ENCODE results near the gene IFT43. TPM values are rescaled to one million over a fixed set of nuclear protein-coding genes. Genes with fewer than 3 reads are reported as not detected.

The IFT43 gene
- total and polyA plus RNA-seq, 2 donors: 27.5 to 47.2 TPM

GRCh38 chr14:76088326-76088725, 102.8 kb downstream of the IFT43 start:
- H3K4me1 ChIP-seq (ENCODE audit: control insufficient read depth in 2 of 2, insufficient read depth in 2 of 2, low read length in 2 of 2): no peaks in the 10 kb centered on the region
- 91% methylated on average over 8 of the region's 8 CpGs for WGBS
- H3K27me3 ChIP-seq (ENCODE audit: control insufficient read depth in 2 of 2, insufficient read depth in 1 of 2, low read length in 1 of 2): no peaks in the 10 kb centered on the region
- H3K9me3 ChIP-seq (ENCODE audit: control insufficient read depth in 2 of 2, insufficient read depth in 1 of 2, low read length in 1 of 2): no peaks in the 10 kb centered on the region
- DNase-seq (ENCODE audit: low read depth in 6 of 9, low spot score in 9 of 9): no peak
- peaks cover 0 to under 1% of the 10 kb centered on the region in 2 donors for H3K36me3 ChIP-seq (ENCODE audit: control insufficient read depth in 2 of 2, insufficient read depth in 2 of 2, low read length in 1 of 2)
- no peak overlapping the region for H3K4me3 ChIP-seq (ENCODE audit: low read length in 2 of 2)
- H3K27ac ChIP-seq (ENCODE audit: low read depth in 1 of 2, low read length in 1 of 2): no peak overlapping the region

- peak in 1 of 9 donors; percentile 1 for DNase-seq (ENCODE audit: low read depth in 6 of 9, low spot score in 9 of 9)
- H3K9me3 ChIP-seq (ENCODE audit: control insufficient read depth in 2 of 2, insufficient read depth in 1 of 2, low read length in 1 of 2): no peaks in the 10 kb centered on the region
- H3K4me3 ChIP-seq (ENCODE audit: low read length in 2 of 2): no peak overlapping the region
- no peak overlapping the region for H3K27ac ChIP-seq (ENCODE audit: low read depth in 1 of 2, low read length in 1 of 2)
- H3K4me1 ChIP-seq (ENCODE audit: control insufficient read depth in 2 of 2, insufficient read depth in 2 of 2, low read length in 2 of 2): no peaks in the 10 kb centered on the region
- WGBS: 82% methylated on average over 16 of the region's 16 CpGs
- no peaks in the 10 kb centered on the region for H3K27me3 ChIP-seq (ENCODE audit: control insufficient read depth in 2 of 2, insufficient read depth in 1 of 2, low read length in 1 of 2)
- no peaks in the 10 kb centered on the region for H3K36me3 ChIP-seq (ENCODE audit: control insufficient read depth in 2 of 2, insufficient read depth in 2 of 2, low read length in 1 of 2)
Observed at GRCh38 chr14:76088771-76089571, 103.4 kb downstream of the IFT43 start.

- no peaks in the 10 kb centered on the region for H3K4me1 ChIP-seq (ENCODE audit: control insufficient read depth in 2 of 2, insufficient read depth in 2 of 2, low read length in 2 of 2)
- WGBS: 91% methylated on average over 6 of the region's 6 CpGs
Observed at GRCh38 chr14:76089575-76089974, 104.0 kb downstream of the IFT43 start.

GRCh38 chr14:76090616-76091391, 105.2 kb downstream of the IFT43 start:
- no peaks in the 10 kb centered on the region for H3K27me3 ChIP-seq (ENCODE audit: control insufficient read depth in 2 of 2, insufficient read depth in 1 of 2, low read length in 1 of 2)
- 76% methylated on average over 16 of the region's 16 CpGs for WGBS

More at GRCh38 chr14:76089575-76089974, 104.0 kb downstream of the IFT43 start:
- H3K4me3 ChIP-seq (ENCODE audit: low read length in 2 of 2): no peak overlapping the region
- DNase-seq (ENCODE audit: low read depth in 6 of 9, low spot score in 9 of 9): no peak
- no peak overlapping the region for H3K27ac ChIP-seq (ENCODE audit: low read depth in 1 of 2, low read length in 1 of 2)
- no peaks in the 10 kb centered on the region for H3K36me3 ChIP-seq (ENCODE audit: control insufficient read depth in 2 of 2, insufficient read depth in 2 of 2, low read length in 1 of 2)
- no peaks in the 10 kb centered on the region for H3K27me3 ChIP-seq (ENCODE audit: control insufficient read depth in 2 of 2, insufficient read depth in 1 of 2, low read length in 1 of 2)
- no peaks in the 10 kb centered on the region for H3K9me3 ChIP-seq (ENCODE audit: control insufficient read depth in 2 of 2, insufficient read depth in 1 of 2, low read length in 1 of 2)

GRCh38 chr14:76093077-76093476, 107.5 kb downstream of the IFT43 start:
- 92% methylated on average over 2 of the region's 2 CpGs for WGBS
- DNase-seq (ENCODE audit: low read depth in 6 of 9, low spot score in 9 of 9): no peak
- Histone ChIP-seq H3K36me3 (ENCODE audit: control insufficient read depth in 2 of 2, insufficient read depth in 2 of 2, low read length in 1 of 2) (no peaks in the 10 kb centered on the region), H3K27ac (ENCODE audit: low read depth in 1 of 2, low read length in 1 of 2) (no peak overlapping the region), H3K4me3 (ENCODE audit: low read length in 2 of 2) (no peak overlapping the region), H3K9me3 (ENCODE audit: control insufficient read depth in 2 of 2, insufficient read depth in 1 of 2, low read length in 1 of 2) (no peaks in the 10 kb centered on the region), H3K4me1 (ENCODE audit: control insufficient read depth in 2 of 2, insufficient read depth in 2 of 2, low read length in 2 of 2) (no peaks in the 10 kb centered on the region), H3K27me3 (ENCODE audit: control insufficient read depth in 2 of 2, insufficient read depth in 1 of 2, low read length in 1 of 2) (no peaks in the 10 kb centered on the region)

More at GRCh38 chr14:76090616-76091391, 105.2 kb downstream of the IFT43 start:
- Histone ChIP-seq H3K4me1 (ENCODE audit: control insufficient read depth in 2 of 2, insufficient read depth in 2 of 2, low read length in 2 of 2) (no peaks in the 10 kb centered on the region), H3K9me3 (ENCODE audit: control insufficient read depth in 2 of 2, insufficient read depth in 1 of 2, low read length in 1 of 2) (no peaks in the 10 kb centered on the region), H3K36me3 (ENCODE audit: control insufficient read depth in 2 of 2, insufficient read depth in 2 of 2, low read length in 1 of 2) (no peaks in the 10 kb centered on the region), H3K4me3 (ENCODE audit: low read length in 2 of 2) (no peak overlapping the region), H3K27ac (ENCODE audit: low read depth in 1 of 2, low read length in 1 of 2) (no peak overlapping the region)
- DNase-seq (ENCODE audit: low read depth in 6 of 9, low spot score in 9 of 9): no peak

DNA sequence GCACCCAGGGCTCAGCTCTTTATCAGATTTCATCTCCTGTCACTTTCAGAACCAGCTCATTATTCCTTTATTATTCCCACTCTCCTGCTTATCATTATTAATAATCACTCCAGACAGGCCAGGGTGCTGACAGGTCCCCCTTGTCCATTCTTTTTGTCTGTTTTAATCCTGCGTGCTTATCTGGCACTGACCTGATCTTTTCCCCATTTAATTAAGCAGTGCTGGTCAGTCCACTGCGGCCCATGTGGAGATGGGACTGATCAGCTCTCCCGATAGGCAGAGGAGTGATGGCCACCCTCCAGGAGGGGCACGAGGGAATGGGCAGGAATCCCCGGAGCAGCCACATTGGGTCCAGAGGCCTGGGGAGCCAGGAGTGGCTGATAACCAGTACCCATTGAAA, 110.7 kb downstream of the IFT43 start:
- WGBS: 98% methylated on average over 5 of the region's 5 CpGs
- Histone ChIP-seq H3K9me3 (ENCODE audit: control insufficient read depth in 2 of 2, insufficient read depth in 1 of 2, low read length in 1 of 2) (no peaks in the 10 kb centered on the region), H3K4me1 (ENCODE audit: control insufficient read depth in 2 of 2, insufficient read depth in 2 of 2, low read length in 2 of 2) (no peaks in the 10 kb centered on the region), H3K27me3 (ENCODE audit: control insufficient read depth in 2 of 2, insufficient read depth in 1 of 2, low read length in 1 of 2) (peaks cover 0 to 2% of the 10 kb centered on the region in 2 donors), H3K27ac (ENCODE audit: low read depth in 1 of 2, low read length in 1 of 2) (no peak overlapping the region), H3K36me3 (ENCODE audit: control insufficient read depth in 2 of 2, insufficient read depth in 2 of 2, low read length in 1 of 2) (no peaks in the 10 kb centered on the region), H3K4me3 (ENCODE audit: low read length in 2 of 2) (no peak overlapping the region)
- no peak for DNase-seq (ENCODE audit: low read depth in 6 of 9, low spot score in 9 of 9)

DNA sequence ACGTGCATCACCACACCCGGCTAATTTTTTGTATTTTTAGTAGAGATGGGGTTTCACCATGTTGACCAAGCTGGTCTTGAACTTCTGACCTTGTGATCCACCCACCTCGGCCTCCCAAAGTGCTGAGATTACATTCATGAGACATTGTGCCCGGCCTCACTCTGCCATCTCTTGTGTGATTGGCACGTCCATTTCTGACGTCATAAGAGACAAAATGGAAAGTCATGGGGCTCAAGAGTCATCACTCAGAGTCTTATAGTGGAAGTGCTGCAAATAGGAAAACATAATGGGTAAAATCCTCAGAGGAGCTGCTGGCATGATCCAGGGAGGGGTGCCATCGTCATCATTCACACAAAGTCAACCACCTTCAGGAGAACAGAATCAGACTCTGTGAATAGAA, 112.0 kb downstream of the IFT43 start:
- no peak overlapping the region for H3K4me3 ChIP-seq (ENCODE audit: low read length in 2 of 2)

GRCh38 chr14:76098047-76098446, 112.5 kb downstream of the IFT43 start:
- no peak overlapping the region for H3K27ac ChIP-seq (ENCODE audit: low read depth in 1 of 2, low read length in 1 of 2)
- no peaks in the 10 kb centered on the region for H3K9me3 ChIP-seq (ENCODE audit: control insufficient read depth in 2 of 2, insufficient read depth in 1 of 2, low read length in 1 of 2)
- no peaks in the 10 kb centered on the region for H3K36me3 ChIP-seq (ENCODE audit: control insufficient read depth in 2 of 2, insufficient read depth in 2 of 2, low read length in 1 of 2)
- peaks cover 0 to 2% of the 10 kb centered on the region in 2 donors for H3K27me3 ChIP-seq (ENCODE audit: control insufficient read depth in 2 of 2, insufficient read depth in 1 of 2, low read length in 1 of 2)
- no peak for DNase-seq (ENCODE audit: low read depth in 6 of 9, low spot score in 9 of 9)
- 92% methylated on average over 8 of the region's 8 CpGs for WGBS
- H3K4me3 ChIP-seq (ENCODE audit: low read length in 2 of 2): no peak overlapping the region
- no peaks in the 10 kb centered on the region for H3K4me1 ChIP-seq (ENCODE audit: control insufficient read depth in 2 of 2, insufficient read depth in 2 of 2, low read length in 2 of 2)

More for the DNA sequence above, 112.0 kb downstream of the IFT43 start:
- 96% methylated on average over 7 of the region's 7 CpGs for WGBS
- Histone ChIP-seq H3K9me3 (ENCODE audit: control insufficient read depth in 2 of 2, insufficient read depth in 1 of 2, low read length in 1 of 2) (no peaks in the 10 kb centered on the region), H3K27me3 (ENCODE audit: control insufficient read depth in 2 of 2, insufficient read depth in 1 of 2, low read length in 1 of 2) (peaks cover 0 to 2% of the 10 kb centered on the region in 2 donors), H3K36me3 (ENCODE audit: control insufficient read depth in 2 of 2, insufficient read depth in 2 of 2, low read length in 1 of 2) (no peaks in the 10 kb centered on the region), H3K27ac (ENCODE audit: low read depth in 1 of 2, low read length in 1 of 2) (no peak overlapping the region), H3K4me1 (ENCODE audit: control insufficient read depth in 2 of 2, insufficient read depth in 2 of 2, low read length in 2 of 2) (no peaks in the 10 kb centered on the region)
- DNase-seq (ENCODE audit: low read depth in 6 of 9, low spot score in 9 of 9): no peak

Measured in thymus (tissue), 11 donors.